HL-60 (cell line): Measurements from ENCODE around the gene HDC.

Source experiments
- DNase-seq, 2 experiments: peaks; one replicate each; pipeline ENCODE4 v3.0.0-alpha.2; 2010 to 2020; ENCODE audit warnings: low read depth in 1 of 2, low spot score in 1 of 2
- H3K27ac ChIP-seq: fragments of 250-450 bp; sonication (Bioruptor Pico); replicated peaks from 2 replicates; pipeline ENCODE4 v1.5.1; 2020; ENCODE audit warnings: mild to moderate bottlenecking, moderate library complexity
- H3K27me3 ChIP-seq: fragments of 250-450 bp; sonication (Bioruptor Pico); 2 replicates; pipeline ENCODE4 v1.5.1; 2021; ENCODE audit warnings: mild to moderate bottlenecking, moderate library complexity; ENCODE audit not compliant: insufficient read depth, poor library complexity, severe bottlenecking
- H3K4me3 ChIP-seq: replicated peaks from 2 replicates; pipeline ENCODE4 v1.5.1; 2011; ENCODE audit warnings: mild to moderate bottlenecking, control low read depth, low read length; ENCODE audit not compliant: insufficient read depth
- CTCF ChIP-seq: IDR thresholded peaks from one replicate; pipeline ENCODE4 v1.5.1; 2011; ENCODE audit warnings: low read length, control low read depth, inconsistent platforms; ENCODE audit not compliant: insufficient read depth
- GABPA ChIP-seq: IDR thresholded peaks from 2 replicates; pipeline ENCODE4 v1.6.1; 2012; ENCODE audit warnings: low read depth
- POLR2AphosphoS5 ChIP-seq: IDR thresholded peaks from 2 replicates; pipeline ENCODE4 v1.6.1; 2012; ENCODE audit warnings: low read depth
- SPI1 ChIP-seq: IDR thresholded peaks from 2 replicates; pipeline ENCODE4 v1.6.1; 2012; ENCODE audit warnings: low read depth, mild to moderate bottlenecking, borderline replicate concordance
- TF ChIP-seq, protein P1 (sequence below): IDR thresholded peaks from 2 replicates; pipeline ENCODE4 v1.6.1; 2012; ENCODE audit warnings: low read depth; ENCODE audit not compliant: insufficient replicate concordance

The HDC gene

DNA sequence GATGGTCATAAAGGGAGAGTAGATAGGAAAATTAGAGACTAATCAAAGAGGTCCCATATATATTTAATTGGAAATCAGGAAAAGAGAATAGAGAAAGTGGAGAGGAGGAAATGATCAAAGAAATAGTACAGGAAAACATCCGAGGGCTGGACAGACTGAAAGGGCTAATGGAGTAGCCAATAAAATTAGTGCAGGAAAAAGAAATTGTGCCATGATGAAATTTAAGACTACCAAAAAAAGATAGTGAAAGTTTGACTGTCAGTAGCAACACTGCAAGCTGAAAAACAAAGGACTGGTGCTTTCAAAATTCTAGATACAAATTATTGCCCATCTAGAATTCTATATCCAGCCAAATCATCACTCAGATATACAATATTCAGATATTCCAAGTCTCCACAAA lies 47.2 kb downstream of the HDC start:
- TF ChIP-seq POLR2AphosphoS5 (no peak), GABPA (no peak), SPI1 (no peak), CTCF (no peak)
- TF ChIP-seq, protein P1, sequence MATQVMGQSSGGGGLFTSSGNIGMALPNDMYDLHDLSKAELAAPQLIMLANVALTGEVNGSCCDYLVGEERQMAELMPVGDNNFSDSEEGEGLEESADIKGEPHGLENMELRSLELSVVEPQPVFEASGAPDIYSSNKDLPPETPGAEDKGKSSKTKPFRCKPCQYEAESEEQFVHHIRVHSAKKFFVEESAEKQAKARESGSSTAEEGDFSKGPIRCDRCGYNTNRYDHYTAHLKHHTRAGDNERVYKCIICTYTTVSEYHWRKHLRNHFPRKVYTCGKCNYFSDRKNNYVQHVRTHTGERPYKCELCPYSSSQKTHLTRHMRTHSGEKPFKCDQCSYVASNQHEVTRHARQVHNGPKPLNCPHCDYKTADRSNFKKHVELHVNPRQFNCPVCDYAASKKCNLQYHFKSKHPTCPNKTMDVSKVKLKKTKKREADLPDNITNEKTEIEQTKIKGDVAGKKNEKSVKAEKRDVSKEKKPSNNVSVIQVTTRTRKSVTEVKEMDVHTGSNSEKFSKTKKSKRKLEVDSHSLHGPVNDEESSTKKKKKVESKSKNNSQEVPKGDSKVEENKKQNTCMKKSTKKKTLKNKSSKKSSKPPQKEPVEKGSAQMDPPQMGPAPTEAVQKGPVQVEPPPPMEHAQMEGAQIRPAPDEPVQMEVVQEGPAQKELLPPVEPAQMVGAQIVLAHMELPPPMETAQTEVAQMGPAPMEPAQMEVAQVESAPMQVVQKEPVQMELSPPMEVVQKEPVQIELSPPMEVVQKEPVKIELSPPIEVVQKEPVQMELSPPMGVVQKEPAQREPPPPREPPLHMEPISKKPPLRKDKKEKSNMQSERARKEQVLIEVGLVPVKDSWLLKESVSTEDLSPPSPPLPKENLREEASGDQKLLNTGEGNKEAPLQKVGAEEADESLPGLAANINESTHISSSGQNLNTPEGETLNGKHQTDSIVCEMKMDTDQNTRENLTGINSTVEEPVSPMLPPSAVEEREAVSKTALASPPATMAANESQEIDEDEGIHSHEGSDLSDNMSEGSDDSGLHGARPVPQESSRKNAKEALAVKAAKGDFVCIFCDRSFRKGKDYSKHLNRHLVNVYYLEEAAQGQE, result no peak
- DNase-seq, result no peak
- Histone ChIP-seq H3K27me3 (no peaks in the 10 kb centered on the region), H3K4me3 (no peak overlapping the region), H3K27ac (no peak overlapping the region)

GRCh38 chr15:50210462-50211157 lies 54.9 kb downstream of the HDC start:
- no peak for DNase-seq
- Histone ChIP-seq H3K27me3 (no peaks in the 10 kb centered on the region), H3K27ac (no peak overlapping the region), H3K4me3 (no peak overlapping the region)
- no peak for TF ChIP-seq POLR2AphosphoS5
- TF ChIP-seq SPI1, result no peak
- TF ChIP-seq, protein P1, result no peak
- TF ChIP-seq GABPA, result no peak
- TF ChIP-seq CTCF, result no peak

DNA sequence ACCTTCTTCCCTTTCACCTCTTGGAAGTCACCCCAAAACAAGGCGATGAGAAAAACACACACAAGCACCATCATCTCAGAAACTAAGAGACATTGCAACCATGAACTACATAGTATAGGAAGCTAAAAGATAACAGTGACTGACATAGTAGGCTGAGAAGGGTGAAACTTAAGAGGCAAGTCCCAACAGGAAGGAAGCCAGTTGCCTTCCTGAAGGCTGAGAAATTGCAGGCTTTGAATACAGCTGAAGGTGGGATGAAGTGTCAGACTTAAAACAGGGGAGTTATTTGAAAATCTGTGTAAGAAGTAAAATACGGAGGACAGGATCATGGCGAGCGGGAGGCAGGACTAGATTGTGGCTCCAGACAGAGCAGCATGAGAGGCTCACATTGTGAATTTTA lies 55.7 kb downstream of the HDC start:
- H3K4me3 ChIP-seq, result no peak overlapping the region
- H3K27ac ChIP-seq, result no peak overlapping the region
- H3K27me3 ChIP-seq, result no peaks in the 10 kb centered on the region
- DNase-seq, result no peak
- TF ChIP-seq POLR2AphosphoS5, result no peak
- TF ChIP-seq GABPA, result no peak
- TF ChIP-seq CTCF, result no peak
- no peak for TF ChIP-seq SPI1
- TF ChIP-seq, protein P1, result no peak
